Stimulated activated CD4-positive, alpha-beta T cell treated with anti-CD3 and anti-CD28 coated beads, Interleukin-12 subunit alpha, Interleukin-12 subunit beta, amount 100 ng/mL, for 48 hours (primary cell): Measurements from ENCODE around the gene CDHR1.
A peak's percentile ranks its signal among the peaks of the same experiment; 100 is the strongest.
"Not testable (repeated sequence)": the region's sequence is repeated elsewhere in the genome, so short reads cannot be mapped to it uniquely, and the experiment has no call there.

ENCODE experiments used
- DNase-seq, 3 donors: peaks; one replicate each; pipeline ENCODE4 v3.0.0-alpha.2; 2020; ENCODE audit warnings: low read depth in 2 of 3, low spot score in 1 of 3

CDHR1 gene

GRCh38 chr10:84194424-84195043 lies at the start of gene CDHR1:
Gene CDHR1 (plus strand): TSS chr10:84194537. CDS start chr10:84194761, 224 bp downstream.
- peak in 1 of 3 donors; percentile 17 for DNase-seq

- DNase-seq: no peak
Measured at GRCh38 chr10:84147347-84147746, 47.0 kb upstream of the CDHR1 start.

- peak in 1 of 3 donors; percentile 24 for DNase-seq
Measured at GRCh38 chr10:84148006-84148597, 46.2 kb upstream of the CDHR1 start.

GRCh38 chr10:84149854-84150253 lies 44.5 kb upstream of the CDHR1 start:
- DNase-seq: no peak

- DNase-seq: no peak
Measured at GRCh38 chr10:84152769-84153168, 41.6 kb upstream of the CDHR1 start.

GRCh38 chr10:84155521-84155920 lies 38.8 kb upstream of the CDHR1 start:
- no peak for DNase-seq

- DNase-seq: no peak
Measured at GRCh38 chr10:84156009-84156408, 38.3 kb upstream of the CDHR1 start.

- peak in 1 of 3 donors; percentile 32 for DNase-seq
Measured at GRCh38 chr10:84156768-84157167, 37.6 kb upstream of the CDHR1 start.

GRCh38 chr10:84158061-84158460 lies 36.3 kb upstream of the CDHR1 start:
- no peak for DNase-seq

- no peak for DNase-seq
Measured at GRCh38 chr10:84158550-84158949, 35.8 kb upstream of the CDHR1 start.

GRCh38 chr10:84159076-84159685 lies 35.2 kb upstream of the CDHR1 start:
- DNase-seq: no peak

GRCh38 chr10:84160663-84161362 lies 33.5 kb upstream of the CDHR1 start:
- no peak for DNase-seq

- DNase-seq: no peak
Measured at GRCh38 chr10:84163996-84164395, 30.3 kb upstream of the CDHR1 start.

GRCh38 chr10:84164442-84164841 lies 29.9 kb upstream of the CDHR1 start:
- DNase-seq: no peak

GRCh38 chr10:84166620-84167288 lies 27.6 kb upstream of the CDHR1 start:
- DNase-seq: no peak

- not testable (repeated sequence) for DNase-seq
Measured at GRCh38 chr10:84167289-84167653, 27.1 kb upstream of the CDHR1 start.

- not testable (repeated sequence) for DNase-seq
Measured at GRCh38 chr10:84168382-84168781, 26.0 kb upstream of the CDHR1 start.

GRCh38 chr10:84171237-84171636 lies 23.1 kb upstream of the CDHR1 start:
- DNase-seq: not testable (repeated sequence)

- DNase-seq: not testable (repeated sequence)
Measured at GRCh38 chr10:84171700-84172466, 22.5 kb upstream of the CDHR1 start.

GRCh38 chr10:84172467-84173356 lies 21.6 kb upstream of the CDHR1 start:
- DNase-seq: no peak
